ENCODE results near the gene NDUFS6.
A peak's percentile ranks its signal among the peaks of the same experiment; 100 is the strongest.

NDUFS6 gene

DNA sequence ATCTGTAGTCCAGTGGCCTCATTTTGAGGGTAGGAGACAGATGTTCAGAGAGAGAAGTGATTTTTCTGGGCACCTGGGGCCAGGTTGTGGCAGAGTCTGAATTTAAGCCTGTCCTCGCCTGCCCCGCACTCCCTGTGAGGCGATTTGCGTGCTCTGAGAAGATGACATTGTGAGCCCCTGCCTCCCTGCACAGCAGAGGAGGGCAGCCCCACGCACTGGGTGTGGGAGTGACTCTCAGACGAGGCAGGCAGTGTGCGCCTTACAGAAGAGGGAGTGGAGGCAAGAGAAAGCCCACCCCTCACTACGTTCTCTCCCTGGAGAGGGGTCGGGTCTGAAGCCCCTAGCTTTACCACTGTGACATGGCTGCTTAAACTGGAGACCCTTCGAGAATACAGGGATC, 45.8 kb downstream of the NDUFS6 start:
- Histone ChIP-seq H3K4me3 (ENCODE audit: low read depth in 1 of 5, low read length in 5 of 5) (no peak overlapping the region), H3K27me3 (ENCODE audit: control insufficient read depth in 5 of 5, insufficient read depth in 4 of 5, low read length in 5 of 5) (peaks cover 19 to 46% (median 41%) of the 10 kb centered on the region in 5 donors)

DNA sequence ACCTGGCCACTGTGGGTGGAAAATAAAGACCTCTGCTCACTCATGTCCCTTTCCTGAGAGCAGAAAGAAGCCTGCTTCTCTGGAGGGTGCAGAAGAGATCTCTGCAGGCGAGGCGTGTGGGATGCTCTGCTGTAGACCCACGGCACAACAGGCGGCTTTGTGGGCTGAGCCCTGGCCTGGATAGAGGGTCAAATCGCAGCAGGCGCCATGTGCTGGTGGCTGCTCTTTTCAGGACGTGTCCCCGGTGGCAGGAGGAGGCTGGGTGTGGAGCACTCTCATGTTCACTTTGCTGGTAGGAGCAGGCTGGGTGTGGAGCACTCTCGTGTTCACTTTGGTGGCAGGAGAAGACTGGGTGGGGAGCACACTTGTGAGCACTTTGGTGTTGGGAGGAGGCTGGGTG, 46.4 kb downstream of the NDUFS6 start:
- no peak overlapping the region for H3K27ac ChIP-seq (ENCODE audit: low read depth, low read length)
- H3K9me3 ChIP-seq (ENCODE audit: control insufficient read depth in 5 of 5, low read length in 5 of 5) = no peaks in the 10 kb centered on the region
- H3K4me1 ChIP-seq (ENCODE audit: control insufficient read depth in 5 of 5, insufficient read depth in 5 of 5, low read length in 5 of 5) = no peaks in the 10 kb centered on the region
- no peak overlapping the region for H3K9ac ChIP-seq (ENCODE audit: low read length in 5 of 5)
- peaks cover 19 to 49% (median 42%) of the 10 kb centered on the region in 5 donors for H3K27me3 ChIP-seq (ENCODE audit: control insufficient read depth in 5 of 5, insufficient read depth in 4 of 5, low read length in 5 of 5)
- H3K36me3 ChIP-seq (ENCODE audit: control insufficient read depth in 5 of 5, insufficient read depth in 5 of 5, low read length in 5 of 5) = no peaks in the 10 kb centered on the region
- H3K4me3 ChIP-seq (ENCODE audit: low read depth in 1 of 5, low read length in 5 of 5) = no peak overlapping the region

More for the DNA sequence above, 45.8 kb downstream of the NDUFS6 start:
- Histone ChIP-seq H3K9ac (ENCODE audit: low read length in 5 of 5) (no peak overlapping the region), H3K9me3 (ENCODE audit: control insufficient read depth in 5 of 5, low read length in 5 of 5) (no peaks in the 10 kb centered on the region), H3K4me1 (ENCODE audit: control insufficient read depth in 5 of 5, insufficient read depth in 5 of 5, low read length in 5 of 5) (no peaks in the 10 kb centered on the region), H3K36me3 (ENCODE audit: control insufficient read depth in 5 of 5, insufficient read depth in 5 of 5, low read length in 5 of 5) (no peaks in the 10 kb centered on the region), H3K27ac (ENCODE audit: low read depth, low read length) (no peak overlapping the region)

DNA sequence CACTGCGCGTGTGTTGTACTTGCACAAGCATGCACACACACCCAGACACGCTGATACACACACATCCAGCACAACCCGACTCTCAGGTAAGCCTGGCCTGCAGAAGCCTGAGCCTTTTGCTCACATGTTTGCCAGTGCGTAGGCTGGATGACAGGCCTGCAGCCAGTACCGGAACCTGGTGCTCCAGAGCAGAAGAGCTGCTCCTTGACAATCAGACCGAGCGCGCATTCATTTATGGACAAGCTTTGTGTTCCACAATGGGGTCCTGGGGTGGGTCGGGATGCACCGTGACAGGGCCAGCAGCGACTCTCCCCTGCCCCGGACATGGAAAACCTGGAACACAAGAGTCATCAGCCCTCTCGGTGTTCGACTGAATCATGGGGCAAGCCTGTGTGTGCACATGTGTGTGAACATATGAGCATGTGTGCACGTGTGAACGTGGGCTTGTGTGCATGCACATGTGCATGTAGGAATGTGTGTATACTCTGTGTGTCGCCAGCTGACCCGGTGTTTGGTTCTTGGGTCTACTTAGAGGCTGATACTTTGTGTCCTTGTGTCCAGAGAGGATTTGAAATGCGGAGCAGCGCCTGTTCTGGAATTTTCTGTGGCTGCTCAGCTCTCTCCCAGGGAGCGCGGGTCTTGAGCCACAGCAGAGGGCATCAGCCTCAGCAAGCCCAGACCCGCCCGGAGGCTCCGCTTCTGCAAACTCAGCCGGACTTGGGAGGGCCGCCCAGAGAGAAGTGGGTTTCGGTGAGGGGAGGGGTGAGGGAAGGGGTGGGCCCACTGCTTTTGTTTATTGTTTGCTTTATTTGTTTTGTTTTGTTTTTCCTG, 49.3 kb downstream of the NDUFS6 start:
- H3K4me1 ChIP-seq (ENCODE audit: control insufficient read depth in 5 of 5, insufficient read depth in 5 of 5, low read length in 5 of 5) = no peaks in the 10 kb centered on the region
- no peak overlapping the region for H3K9ac ChIP-seq (ENCODE audit: low read length in 5 of 5)
- no peak overlapping the region for H3K4me3 ChIP-seq (ENCODE audit: low read depth in 1 of 5, low read length in 5 of 5)
- no peak overlapping the region for H3K27ac ChIP-seq (ENCODE audit: low read depth, low read length)
- peaks cover 36 to 72% (median 58%) of the 10 kb centered on the region in 5 donors for H3K27me3 ChIP-seq (ENCODE audit: control insufficient read depth in 5 of 5, insufficient read depth in 4 of 5, low read length in 5 of 5)
- no peaks in the 10 kb centered on the region for H3K36me3 ChIP-seq (ENCODE audit: control insufficient read depth in 5 of 5, insufficient read depth in 5 of 5, low read length in 5 of 5)
- no peaks in the 10 kb centered on the region for H3K9me3 ChIP-seq (ENCODE audit: control insufficient read depth in 5 of 5, low read length in 5 of 5)

DNA sequence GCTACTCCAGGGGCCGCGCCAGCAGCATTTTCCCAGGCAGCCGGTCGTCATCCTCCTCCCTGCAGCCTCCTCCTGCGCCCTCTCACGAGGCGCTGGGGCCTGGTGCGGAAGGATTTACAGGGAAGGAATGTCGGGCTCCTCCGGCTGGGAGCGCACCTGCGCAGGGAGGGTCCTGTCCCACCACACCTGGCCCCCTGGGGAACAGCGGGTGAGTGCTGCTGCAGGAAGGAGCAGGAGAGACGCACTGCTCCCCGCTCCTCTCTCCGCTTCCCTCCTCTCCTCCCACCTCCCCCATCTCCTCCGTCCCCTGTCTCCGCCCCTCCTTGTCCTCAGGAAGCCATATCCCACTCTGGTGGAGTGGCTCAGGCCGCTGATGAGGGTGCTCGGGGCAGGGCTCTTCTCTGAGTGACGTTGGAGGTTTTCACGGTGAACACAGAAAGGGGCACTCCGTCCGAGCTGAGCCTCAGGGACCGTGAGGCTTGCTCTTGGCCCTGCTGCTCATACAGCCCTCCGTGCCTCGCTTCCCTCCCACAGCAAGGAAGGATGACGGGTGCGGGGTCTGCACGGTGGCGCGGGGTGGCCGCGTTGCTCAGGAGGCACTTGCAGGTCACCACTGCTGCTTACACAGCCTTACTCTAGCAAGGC, 50.2 kb downstream of the NDUFS6 start:
- no peak overlapping the region for H3K4me3 ChIP-seq (ENCODE audit: low read depth in 1 of 5, low read length in 5 of 5)
- H3K36me3 ChIP-seq (ENCODE audit: control insufficient read depth in 5 of 5, insufficient read depth in 5 of 5, low read length in 5 of 5) = no peaks in the 10 kb centered on the region
- H3K9ac ChIP-seq (ENCODE audit: low read length in 5 of 5) = no peak overlapping the region
- H3K4me1 ChIP-seq (ENCODE audit: control insufficient read depth in 5 of 5, insufficient read depth in 5 of 5, low read length in 5 of 5) = no peaks in the 10 kb centered on the region
- H3K9me3 ChIP-seq (ENCODE audit: control insufficient read depth in 5 of 5, low read length in 5 of 5) = no peaks in the 10 kb centered on the region
- H3K27ac ChIP-seq (ENCODE audit: low read depth, low read length) = no peak overlapping the region
- peaks cover 36 to 77% (median 63%) of the 10 kb centered on the region in 5 donors for H3K27me3 ChIP-seq (ENCODE audit: control insufficient read depth in 5 of 5, insufficient read depth in 4 of 5, low read length in 5 of 5)

DNA sequence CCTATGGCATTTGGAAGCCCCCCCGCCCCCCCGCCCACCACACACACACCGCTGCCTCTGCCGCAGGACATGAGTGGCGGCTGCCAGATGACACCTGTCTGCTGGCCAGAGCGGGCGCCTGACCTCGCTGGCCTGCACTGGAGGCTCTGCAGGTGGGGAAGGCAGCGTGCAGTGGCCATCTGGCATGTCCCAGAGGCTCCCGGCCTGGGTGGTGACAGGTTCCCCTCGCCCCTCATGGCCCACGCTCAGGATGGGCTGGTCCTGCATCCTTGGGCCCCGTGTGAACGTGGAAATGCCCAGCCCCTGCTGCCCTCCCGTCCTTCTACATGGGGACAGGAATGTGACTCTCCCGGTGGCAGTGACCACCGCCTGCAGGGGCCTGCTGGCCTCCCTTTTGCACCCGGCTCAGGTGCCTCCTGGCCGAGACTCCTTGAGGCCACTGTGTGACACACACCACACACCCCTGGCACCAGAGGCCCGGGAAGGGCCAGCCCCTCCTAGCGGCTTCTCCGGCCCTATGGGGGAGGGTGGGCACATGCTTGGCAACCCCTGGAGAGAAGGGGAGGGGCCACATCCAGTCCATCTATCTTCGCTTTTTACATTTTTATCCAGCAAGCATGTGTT, 51.2 kb downstream of the NDUFS6 start:
- no peak overlapping the region for H3K4me3 ChIP-seq (ENCODE audit: low read depth in 1 of 5, low read length in 5 of 5)
- peaks cover 40 to 83% (median 66%) of the 10 kb centered on the region in 5 donors for H3K27me3 ChIP-seq (ENCODE audit: control insufficient read depth in 5 of 5, insufficient read depth in 4 of 5, low read length in 5 of 5)
- H3K9ac ChIP-seq (ENCODE audit: low read length in 5 of 5) = no peak overlapping the region
- H3K27ac ChIP-seq (ENCODE audit: low read depth, low read length) = no peak overlapping the region
- H3K4me1 ChIP-seq (ENCODE audit: control insufficient read depth in 5 of 5, insufficient read depth in 5 of 5, low read length in 5 of 5) = no peaks in the 10 kb centered on the region
- H3K9me3 ChIP-seq (ENCODE audit: control insufficient read depth in 5 of 5, low read length in 5 of 5) = no peaks in the 10 kb centered on the region
- H3K36me3 ChIP-seq (ENCODE audit: control insufficient read depth in 5 of 5, insufficient read depth in 5 of 5, low read length in 5 of 5) = no peaks in the 10 kb centered on the region

DNA sequence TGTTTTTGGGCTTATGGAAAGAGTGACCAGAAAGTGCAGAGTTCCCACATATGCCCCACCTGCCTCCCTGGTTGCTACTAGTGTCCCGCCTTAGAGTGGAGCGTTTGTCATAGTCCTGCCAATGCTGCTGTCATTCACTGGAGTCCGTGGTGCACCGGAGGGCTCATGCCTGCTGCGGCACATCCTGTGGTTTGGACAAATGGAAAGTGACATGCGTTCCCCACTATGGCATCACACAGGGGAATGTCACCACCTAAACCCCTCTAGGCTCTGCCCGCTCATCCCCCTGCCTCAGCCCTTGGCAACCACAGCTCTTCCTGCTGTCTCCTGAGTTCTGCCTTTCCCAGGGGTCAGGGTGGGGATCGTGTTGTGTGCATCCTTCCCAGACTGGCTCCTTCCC, 52.3 kb downstream of the NDUFS6 start:
- Histone ChIP-seq H3K9me3 (ENCODE audit: control insufficient read depth in 5 of 5, low read length in 5 of 5) (no peaks in the 10 kb centered on the region), H3K4me1 (ENCODE audit: control insufficient read depth in 5 of 5, insufficient read depth in 5 of 5, low read length in 5 of 5) (no peaks in the 10 kb centered on the region)

DNA sequence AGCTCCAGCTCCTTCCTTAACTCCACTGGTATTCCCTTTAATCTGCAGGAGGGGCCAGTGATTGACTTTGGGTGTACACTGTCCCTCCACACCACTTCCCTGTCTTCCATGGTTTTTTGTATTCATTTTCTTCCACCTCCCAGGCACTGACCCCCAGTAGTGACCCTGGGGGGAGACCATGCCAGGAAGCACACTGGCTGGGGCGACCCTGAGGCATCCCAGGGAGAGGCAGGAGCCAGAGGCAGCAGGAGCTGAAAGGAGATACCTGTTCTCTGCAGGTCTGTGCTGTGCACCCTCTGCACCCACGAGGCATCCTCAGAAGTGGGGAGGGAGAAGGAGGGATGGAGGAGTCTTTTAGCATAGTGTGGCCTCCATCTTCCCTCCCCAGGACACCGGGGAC, 53.9 kb downstream of the NDUFS6 start:
- Histone ChIP-seq H3K4me1 (ENCODE audit: control insufficient read depth in 5 of 5, insufficient read depth in 5 of 5, low read length in 5 of 5) (no peaks in the 10 kb centered on the region), H3K27ac (ENCODE audit: low read depth, low read length) (no peak overlapping the region), H3K27me3 (ENCODE audit: control insufficient read depth in 5 of 5, insufficient read depth in 4 of 5, low read length in 5 of 5) (peaks cover 38 to 63% (median 50%) of the 10 kb centered on the region in 5 donors), H3K4me3 (ENCODE audit: low read depth in 1 of 5, low read length in 5 of 5) (no peak overlapping the region), H3K9me3 (ENCODE audit: control insufficient read depth in 5 of 5, low read length in 5 of 5) (no peaks in the 10 kb centered on the region), H3K9ac (ENCODE audit: low read length in 5 of 5) (no peak overlapping the region), H3K36me3 (ENCODE audit: control insufficient read depth in 5 of 5, insufficient read depth in 5 of 5, low read length in 5 of 5) (no peaks in the 10 kb centered on the region)

More for the DNA sequence above, 52.3 kb downstream of the NDUFS6 start:
- Histone ChIP-seq H3K27me3 (ENCODE audit: control insufficient read depth in 5 of 5, insufficient read depth in 4 of 5, low read length in 5 of 5) (peaks cover 40 to 73% (median 64%) of the 10 kb centered on the region in 5 donors), H3K36me3 (ENCODE audit: control insufficient read depth in 5 of 5, insufficient read depth in 5 of 5, low read length in 5 of 5) (no peaks in the 10 kb centered on the region), H3K9ac (ENCODE audit: low read length in 5 of 5) (no peak overlapping the region), H3K27ac (ENCODE audit: low read depth, low read length) (no peak overlapping the region), H3K4me3 (ENCODE audit: low read depth in 1 of 5, low read length in 5 of 5) (no peak overlapping the region)

DNA sequence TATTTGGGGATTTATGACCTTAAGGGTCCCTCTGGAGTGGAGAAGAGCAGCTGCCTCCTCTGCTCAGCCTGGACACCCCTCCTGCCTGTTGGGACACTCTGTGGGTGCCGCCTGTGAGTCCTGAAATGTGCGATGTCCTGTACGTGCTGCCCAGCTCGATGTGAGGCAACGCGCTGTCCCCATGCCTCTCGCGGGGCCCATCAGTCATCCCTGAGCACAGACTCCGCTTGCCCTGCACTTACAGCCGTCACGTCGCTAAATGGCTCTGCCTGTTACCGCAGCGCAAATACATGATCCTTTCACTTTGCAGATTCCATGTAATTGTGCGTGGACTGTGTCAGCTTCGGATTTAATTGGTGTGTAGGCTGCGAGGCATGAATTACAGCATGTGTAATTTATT, 54.4 kb downstream of the NDUFS6 start:
- no peaks in the 10 kb centered on the region for H3K36me3 ChIP-seq (ENCODE audit: control insufficient read depth in 5 of 5, insufficient read depth in 5 of 5, low read length in 5 of 5)
- peaks cover 34 to 60% (median 45%) of the 10 kb centered on the region in 5 donors for H3K27me3 ChIP-seq (ENCODE audit: control insufficient read depth in 5 of 5, insufficient read depth in 4 of 5, low read length in 5 of 5)
- H3K27ac ChIP-seq (ENCODE audit: low read depth, low read length) = no peak overlapping the region
- no peaks in the 10 kb centered on the region for H3K9me3 ChIP-seq (ENCODE audit: control insufficient read depth in 5 of 5, low read length in 5 of 5)
- H3K9ac ChIP-seq (ENCODE audit: low read length in 5 of 5) = no peak overlapping the region
- no peaks in the 10 kb centered on the region for H3K4me1 ChIP-seq (ENCODE audit: control insufficient read depth in 5 of 5, insufficient read depth in 5 of 5, low read length in 5 of 5)
- H3K4me3 ChIP-seq (ENCODE audit: low read depth in 1 of 5, low read length in 5 of 5) = no peak overlapping the region

DNA sequence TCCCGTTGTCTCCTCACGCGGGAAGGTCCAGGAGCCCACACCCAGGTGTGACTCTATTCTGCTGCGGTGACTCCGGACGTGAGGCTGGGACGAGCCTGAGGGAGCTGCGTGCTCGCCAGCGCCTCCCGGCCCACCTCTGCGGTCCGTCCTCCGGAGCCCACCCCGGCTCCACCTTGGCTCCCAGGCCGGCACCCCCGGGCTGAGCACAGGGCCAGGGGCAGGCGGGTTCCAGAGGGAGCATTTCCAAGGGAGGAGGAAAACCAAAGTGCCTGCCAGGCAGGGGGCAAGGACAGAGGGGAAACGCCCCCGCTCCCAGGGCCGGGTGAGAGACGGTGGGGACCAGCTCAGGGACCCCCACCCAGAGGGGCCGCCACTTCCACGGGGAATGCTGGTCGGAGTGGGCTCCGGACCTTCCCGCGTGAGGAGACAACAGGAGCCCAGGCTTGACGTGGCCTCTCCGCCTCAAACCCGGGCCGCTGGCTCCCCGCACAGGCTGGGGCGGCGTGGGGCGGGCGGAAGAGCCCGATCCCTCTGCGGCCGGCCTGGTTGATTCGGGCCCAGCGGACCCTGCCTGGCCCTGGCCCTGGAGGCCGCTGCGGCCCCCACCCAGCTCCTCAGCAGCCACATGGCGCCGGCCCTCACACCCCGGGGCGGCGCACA, 55.5 kb downstream of the NDUFS6 start:
- Histone ChIP-seq H3K36me3 (ENCODE audit: control insufficient read depth in 5 of 5, insufficient read depth in 5 of 5, low read length in 5 of 5) (no peaks in the 10 kb centered on the region), H3K4me1 (ENCODE audit: control insufficient read depth in 5 of 5, insufficient read depth in 5 of 5, low read length in 5 of 5) (no peaks in the 10 kb centered on the region), H3K4me3 (ENCODE audit: low read depth in 1 of 5, low read length in 5 of 5) (peak overlapping the region in 1 of 5 donors; percentile 11), H3K9ac (ENCODE audit: low read length in 5 of 5) (no peak overlapping the region), H3K27ac (ENCODE audit: low read depth, low read length) (no peak overlapping the region), H3K27me3 (ENCODE audit: control insufficient read depth in 5 of 5, insufficient read depth in 4 of 5, low read length in 5 of 5) (peaks cover 23 to 52% (median 37%) of the 10 kb centered on the region in 5 donors), H3K9me3 (ENCODE audit: control insufficient read depth in 5 of 5, low read length in 5 of 5) (no peaks in the 10 kb centered on the region)
